Mesenchymal stem cell (in vitro differentiated cells and primary cell): ENCODE data around the gene SMDT1.

ENCODE experiments used
- DNase-seq: peaks from one replicate; pipeline ENCODE4 v3.0.0-alpha.2; 2013
- H2AFZ ChIP-seq: one replicate; pipeline ENCODE4 v1.6.1; 2013; ENCODE audit warnings: low read depth, mild to moderate bottlenecking, control low read depth, inconsistent platforms, low read length, moderate library complexity
- H2AK5ac ChIP-seq: 2 replicates; pipeline ENCODE4 v1.6.1; 2013; ENCODE audit warnings: low read length, moderate library complexity, mild to moderate bottlenecking, inconsistent platforms; ENCODE audit not compliant: severe bottlenecking
- H2BK120ac ChIP-seq: one replicate; pipeline ENCODE4 v1.6.1; 2013; ENCODE audit warnings: low read depth, mild to moderate bottlenecking, inconsistent platforms, low read length, moderate library complexity
- H2BK12ac ChIP-seq, 2 experiments: one replicate each; pipeline ENCODE4 v1.6.1; 2013; ENCODE audit warnings: inconsistent platforms in 2 of 2, low read length in 2 of 2, mild to moderate bottlenecking in 2 of 2, moderate library complexity in 2 of 2, control low read depth in 1 of 2
- H2BK15ac ChIP-seq: one replicate; pipeline ENCODE4 v1.6.1; 2013; ENCODE audit warnings: mild to moderate bottlenecking, low read depth, inconsistent platforms; ENCODE audit not compliant: poor library complexity, severe bottlenecking
- H2BK5ac ChIP-seq: 2 replicates; pipeline ENCODE4 v1.6.1; 2013; ENCODE audit warnings: low read depth, mild to moderate bottlenecking, low read length, control low read depth, inconsistent platforms; ENCODE audit not compliant: poor library complexity, severe bottlenecking
- H3K14ac ChIP-seq, 2 experiments: one replicate each; pipeline ENCODE4 v1.6.1; 2013; ENCODE audit warnings: inconsistent platforms in 2 of 2, low read length in 2 of 2, control low read depth in 1 of 2, mild to moderate bottlenecking in 1 of 2, moderate library complexity in 1 of 2
- H3K18ac ChIP-seq, 2 experiments: one replicate each; pipeline ENCODE4 v1.6.1; 2013; ENCODE audit warnings: inconsistent platforms in 2 of 2, low read length in 2 of 2, control low read depth in 1 of 2, low read depth in 1 of 2, mild to moderate bottlenecking in 1 of 2
- H3K23ac ChIP-seq, 2 experiments: one replicate each; pipeline ENCODE4 v1.6.1; 2013; ENCODE audit warnings: inconsistent platforms in 2 of 2, low read length in 2 of 2, mild to moderate bottlenecking in 2 of 2, moderate library complexity in 2 of 2, control low read depth in 1 of 2
- H3K27ac ChIP-seq: 2 replicates; pipeline ENCODE4 v1.5.1; 2013; ENCODE audit warnings: mild to moderate bottlenecking, moderate library complexity, low read length, control low read depth, inconsistent platforms; ENCODE audit not compliant: poor library complexity, severe bottlenecking
- H3K27me3 ChIP-seq, 2 experiments: 2 replicates each; pipeline versions ENCODE4 v1.6.1 to v1.7.0; 2013; ENCODE audit warnings: low read length in 2 of 2, mild to moderate bottlenecking in 2 of 2, moderate library complexity in 2 of 2, control low read depth in 1 of 2, inconsistent platforms in 1 of 2; ENCODE audit not compliant: control insufficient read depth in 1 of 2, insufficient read depth in 1 of 2
- H3K36me3 ChIP-seq, 2 experiments: 2 replicates each; pipeline versions ENCODE4 v1.6.1 to v1.7.0; 2013; ENCODE audit warnings: low read length in 2 of 2, control low read depth in 1 of 2, inconsistent platforms in 1 of 2, low read depth in 1 of 2, mild to moderate bottlenecking in 1 of 2; ENCODE audit not compliant: insufficient read depth in 2 of 2, control insufficient read depth in 1 of 2
- H3K4ac ChIP-seq, 2 experiments: one replicate each; pipeline ENCODE4 v1.6.1; 2013; ENCODE audit warnings: inconsistent platforms in 2 of 2, low read length in 2 of 2, mild to moderate bottlenecking in 2 of 2, moderate library complexity in 2 of 2, control low read depth in 1 of 2, low read depth in 1 of 2
- H3K4me1 ChIP-seq: 2 replicates; pipeline ENCODE4 v1.6.1; 2013; ENCODE audit warnings: low read depth, low read length, control low read depth; ENCODE audit not compliant: control insufficient read depth, insufficient read depth
- H3K4me2 ChIP-seq: 2 replicates; pipeline ENCODE4 v1.6.1; 2013; ENCODE audit warnings: low read length, mild to moderate bottlenecking, inconsistent platforms; ENCODE audit not compliant: poor library complexity, severe bottlenecking
- H3K4me3 ChIP-seq, 2 experiments: 2 replicates each; pipeline versions ENCODE4 v1.5.1 to v1.7.0; 2013; ENCODE audit warnings: low read length in 2 of 2, mild to moderate bottlenecking in 2 of 2, control low read depth in 1 of 2, low read depth in 1 of 2; ENCODE audit not compliant: insufficient read depth in 1 of 2
- H3K79me1 ChIP-seq: replicated peaks from 2 replicates; pipeline ENCODE4 v1.6.1; 2013; ENCODE audit warnings: mild to moderate bottlenecking, control low read depth, low read length, inconsistent platforms; ENCODE audit not compliant: poor library complexity, severe bottlenecking
- H3K9ac ChIP-seq: 2 replicates; pipeline ENCODE4 v1.7.0; 2013; ENCODE audit warnings: mild to moderate bottlenecking, low read length, moderate library complexity
- H3K9me3 ChIP-seq: 2 replicates; pipeline ENCODE4 v1.7.0; 2013; ENCODE audit warnings: mild to moderate bottlenecking, low read length; ENCODE audit not compliant: control insufficient read depth
- H4K8ac ChIP-seq: one replicate; pipeline ENCODE4 v1.6.1; 2013; ENCODE audit warnings: inconsistent platforms, mild to moderate bottlenecking, low read length, moderate library complexity
- H4K91ac ChIP-seq: one replicate; pipeline ENCODE4 v1.6.1; 2013; ENCODE audit warnings: mild to moderate bottlenecking, low read length, inconsistent platforms
- WGBS: methylation state at CpG from one replicate; pipeline ENCODE4 v1.1.7; 2013; ENCODE audit warnings: mixed read lengths; 5-methylcytosine and 5-hydroxymethylcytosine counted together

SMDT1 gene

DNA sequence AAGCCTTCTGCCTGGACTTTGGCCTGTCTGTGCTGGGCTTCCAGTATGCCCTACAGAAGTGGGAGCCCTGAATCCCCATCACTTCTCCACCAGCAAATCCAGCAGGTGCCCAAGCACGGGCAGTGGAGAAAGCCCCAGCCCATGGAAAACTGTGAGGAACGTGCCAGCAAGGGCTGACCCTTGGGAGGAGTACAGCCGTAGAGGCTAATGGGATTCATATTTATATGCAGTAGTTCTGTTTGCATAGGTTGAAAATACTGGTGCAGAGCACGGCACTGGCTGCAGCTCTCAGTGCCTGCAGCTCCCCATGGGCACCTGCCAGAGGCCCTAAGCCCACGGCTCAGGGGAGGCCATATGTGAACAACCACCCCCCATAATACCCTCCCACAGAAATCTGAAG lies 19.0 kb upstream of the SMDT1 start:
- Histone ChIP-seq H3K4me2 (no peak overlapping the region), H3K9me3 (peaks cover 24% of the 10 kb centered on the region), H4K91ac (no peak overlapping the region), H2BK12ac (no peak overlapping the region), H3K4me1 (no peaks in the 10 kb centered on the region), H4K8ac (no peak overlapping the region), H2AK5ac (no peak overlapping the region), H3K27me3 (no peaks in the 10 kb centered on the region), H3K14ac (no peak overlapping the region), H3K4me3 (no peak overlapping the region), H3K4ac (no peak overlapping the region), H2BK5ac (no peak overlapping the region), H3K27ac (no peak overlapping the region), H2BK120ac (no peak overlapping the region), H3K9ac (no peak overlapping the region), H2AFZ (no peak overlapping the region), H3K18ac (no peak overlapping the region), H2BK15ac (no peak overlapping the region), H3K36me3 (peaks cover 31 to 51% of the 10 kb centered on the region in 2 experiments), H3K79me1 (no peaks in the 10 kb centered on the region), H3K23ac (no peak overlapping the region)
- 96% methylated on average over 5 of the region's 5 CpGs for WGBS
- DNase-seq, result no peak

DNA sequence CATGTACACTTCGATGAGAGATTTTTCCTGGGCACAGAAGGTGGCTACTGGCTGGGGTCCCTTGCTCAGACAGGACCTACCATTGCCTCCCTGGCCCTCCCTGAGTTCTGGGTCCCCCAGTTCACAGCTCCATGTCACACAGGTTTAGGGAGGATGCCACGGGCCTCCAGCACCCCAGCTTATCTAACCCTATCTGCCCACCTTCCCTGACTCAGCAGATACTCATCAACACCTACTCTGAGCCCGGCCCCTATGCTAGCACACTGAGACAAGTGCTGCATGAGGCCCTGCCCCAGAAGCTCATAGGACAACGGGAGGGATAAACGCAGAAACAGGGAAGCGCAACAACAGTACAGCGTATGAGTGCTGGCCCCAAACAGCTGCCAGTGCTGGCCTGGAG lies 18.5 kb upstream of the SMDT1 start:
- H3K4me2 ChIP-seq, result no peak overlapping the region
- H3K14ac ChIP-seq, result peak overlapping the region in 1 of 2 experiments; percentile 1
- peaks cover 36 to 56% of the 10 kb centered on the region in 2 experiments for H3K36me3 ChIP-seq
- 88% methylated on average over 7 of the region's 7 CpGs for WGBS
- no peaks in the 10 kb centered on the region for H3K27me3 ChIP-seq
- H2BK12ac ChIP-seq, result no peak overlapping the region
- no peaks in the 10 kb centered on the region for H3K79me1 ChIP-seq
- H3K4ac ChIP-seq, result no peak overlapping the region
- peaks cover 18% of the 10 kb centered on the region for H3K9me3 ChIP-seq
- no peak overlapping the region for H2BK5ac ChIP-seq
- no peak overlapping the region for H3K4me3 ChIP-seq
- no peak for DNase-seq
- no peak overlapping the region for H3K23ac ChIP-seq
- no peak overlapping the region for H2AFZ ChIP-seq
- no peak overlapping the region for H2AK5ac ChIP-seq
- no peak overlapping the region for H3K18ac ChIP-seq
- H3K4me1 ChIP-seq, result no peaks in the 10 kb centered on the region
- no peak overlapping the region for H3K27ac ChIP-seq
- no peak overlapping the region for H4K91ac ChIP-seq
- H2BK120ac ChIP-seq, result no peak overlapping the region
- H2BK15ac ChIP-seq, result no peak overlapping the region
- H4K8ac ChIP-seq, result no peak overlapping the region
- H3K9ac ChIP-seq, result no peak overlapping the region

GRCh38 chr22:42062506-42063170 lies 16.9 kb upstream of the SMDT1 start:
- H2AK5ac ChIP-seq, result no peak overlapping the region
- peaks cover 52 to 69% of the 10 kb centered on the region in 2 experiments for H3K36me3 ChIP-seq
- H4K91ac ChIP-seq, result no peak overlapping the region
- H3K9me3 ChIP-seq, result peaks cover 3% of the 10 kb centered on the region
- H3K79me1 ChIP-seq, result no peaks in the 10 kb centered on the region
- no peak overlapping the region for H2AFZ ChIP-seq
- WGBS, result 96% methylated on average over 7 of the region's 10 CpGs
- no peak overlapping the region for H3K4me3 ChIP-seq
- no peak overlapping the region for H3K14ac ChIP-seq
- no peak for DNase-seq
- no peak overlapping the region for H2BK120ac ChIP-seq
- H2BK5ac ChIP-seq, result no peak overlapping the region
- no peaks in the 10 kb centered on the region for H3K4me1 ChIP-seq
- H3K27ac ChIP-seq, result no peak overlapping the region
- H3K27me3 ChIP-seq, result no peaks in the 10 kb centered on the region
- H3K9ac ChIP-seq, result no peak overlapping the region
- H4K8ac ChIP-seq, result no peak overlapping the region
- H3K18ac ChIP-seq, result no peak overlapping the region
- no peak overlapping the region for H3K4me2 ChIP-seq
- no peak overlapping the region for H3K23ac ChIP-seq
- no peak overlapping the region for H2BK12ac ChIP-seq
- H2BK15ac ChIP-seq, result peak overlapping the region; percentile 57
- no peak overlapping the region for H3K4ac ChIP-seq

GRCh38 chr22:42064629-42065028 lies 14.9 kb upstream of the SMDT1 start:
- no peaks in the 10 kb centered on the region for H3K9me3 ChIP-seq
- no peak overlapping the region for H2BK12ac ChIP-seq
- no peak overlapping the region for H2BK15ac ChIP-seq
- H3K27me3 ChIP-seq, result no peaks in the 10 kb centered on the region
- no peak overlapping the region for H2BK120ac ChIP-seq
- peaks cover 3% of the 10 kb centered on the region for H3K79me1 ChIP-seq
- no peak overlapping the region for H3K18ac ChIP-seq
- no peaks in the 10 kb centered on the region for H3K4me1 ChIP-seq
- H3K14ac ChIP-seq, result no peak overlapping the region
- H2AFZ ChIP-seq, result no peak overlapping the region
- H3K9ac ChIP-seq, result no peak overlapping the region
- 98% methylated on average over 1 of the region's 1 CpG for WGBS
- H3K4me3 ChIP-seq, result no peak overlapping the region
- no peak overlapping the region for H3K4me2 ChIP-seq
- H3K23ac ChIP-seq, result no peak overlapping the region
- H2AK5ac ChIP-seq, result no peak overlapping the region
- H2BK5ac ChIP-seq, result no peak overlapping the region
- DNase-seq, result no peak
- no peak overlapping the region for H4K8ac ChIP-seq
- no peak overlapping the region for H3K27ac ChIP-seq
- no peak overlapping the region for H3K4ac ChIP-seq
- H3K36me3 ChIP-seq, result peaks cover 58 to 64% of the 10 kb centered on the region in 2 experiments
- H4K91ac ChIP-seq, result no peak overlapping the region
